ENCODE measurements around the gene BGN.

BGN gene

GRCh38 chrX:153486171-153486570, 8.6 kb upstream of the BGN start:
- DNase-seq = no peak

- no peak for DNase-seq
Observed at GRCh38 chrX:153487590-153488071, 7.1 kb upstream of the BGN start.

- DNase-seq = no peak
Observed at GRCh38 chrX:153488231-153488914, 6.4 kb upstream of the BGN start.

- no peak for DNase-seq
Observed at GRCh38 chrX:153490217-153490930, 4.4 kb upstream of the BGN start.

- DNase-seq = no peak
Observed at GRCh38 chrX:153491351-153491914, 3.3 kb upstream of the BGN start.

- no peak for DNase-seq
Observed at GRCh38 chrX:153491918-153492317, 2.9 kb upstream of the BGN start.

- DNase-seq = no peak
Observed at GRCh38 chrX:153492543-153492942, 2.2 kb upstream of the BGN start.

- no peak for DNase-seq
Observed at GRCh38 chrX:153493085-153493484, 1.7 kb upstream of the BGN start.

- no peak for DNase-seq
Observed at GRCh38 chrX:153494061-153494460, 719 bp upstream of the BGN start.

GRCh38 chrX:153495362-153495751, 577 bp downstream of the BGN start:
- DNase-seq = no peak

- no peak for DNase-seq
Observed at GRCh38 chrX:153495903-153496589, 1.3 kb downstream of the BGN start.

- DNase-seq = no peak
Observed at GRCh38 chrX:153496590-153496959, 1.8 kb downstream of the BGN start.

- no peak for DNase-seq
Observed at GRCh38 chrX:153498453-153498852, 3.7 kb downstream of the BGN start.

- no peak for DNase-seq
Observed at GRCh38 chrX:153499341-153499740, 4.6 kb downstream of the BGN start.

- DNase-seq = no peak
Observed at GRCh38 chrX:153499876-153500275, 5.1 kb downstream of the BGN start.

GRCh38 chrX:153500676-153501280, 6.0 kb downstream of the BGN start:
- no peak for DNase-seq

GRCh38 chrX:153501530-153501929, 6.8 kb downstream of the BGN start:
- DNase-seq = no peak

GRCh38 chrX:153502131-153502530, 7.4 kb downstream of the BGN start:
- DNase-seq = no peak

GRCh38 chrX:153502796-153503195, 8.0 kb downstream of the BGN start:
- no peak for DNase-seq

GRCh38 chrX:153504445-153505016, 9.8 kb downstream of the BGN start:
- DNase-seq = no peak

GRCh38 chrX:153505361-153505760, 10.6 kb downstream of the BGN start:
- no peak for DNase-seq

GRCh38 chrX:153507484-153508178, 12.9 kb downstream of the BGN start:
- peak; percentile 85 for DNase-seq
